NCI-H774 (cell line): ENCODE data around the gene ISM2.

Experiments
- DNase-seq: peaks from one replicate; lab custom pipeline; 2025; lab: John Stamatoyannopoulos, UW

ISM2 gene

DNA sequence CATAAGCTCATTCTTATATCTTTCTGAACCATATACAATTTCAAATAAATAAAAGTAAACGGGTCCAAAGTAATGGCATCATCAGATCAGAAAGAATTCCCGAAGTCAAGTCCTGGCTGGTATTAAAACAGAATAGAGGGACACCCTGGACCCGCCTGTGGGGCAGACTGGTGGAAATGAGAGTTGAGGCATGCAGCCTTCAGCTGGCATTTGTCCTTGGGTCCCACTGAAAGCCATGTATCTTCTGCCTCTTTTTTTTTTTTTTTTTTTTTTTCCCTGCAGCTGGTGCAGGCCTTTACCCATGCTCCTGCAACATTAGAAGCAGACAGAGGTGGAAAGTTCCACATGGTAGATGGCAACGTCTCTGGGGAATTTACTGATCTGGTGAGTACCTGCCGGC lies 30.8 kb downstream of the ISM2 start:
- DNase-seq, result no peak

DNA sequence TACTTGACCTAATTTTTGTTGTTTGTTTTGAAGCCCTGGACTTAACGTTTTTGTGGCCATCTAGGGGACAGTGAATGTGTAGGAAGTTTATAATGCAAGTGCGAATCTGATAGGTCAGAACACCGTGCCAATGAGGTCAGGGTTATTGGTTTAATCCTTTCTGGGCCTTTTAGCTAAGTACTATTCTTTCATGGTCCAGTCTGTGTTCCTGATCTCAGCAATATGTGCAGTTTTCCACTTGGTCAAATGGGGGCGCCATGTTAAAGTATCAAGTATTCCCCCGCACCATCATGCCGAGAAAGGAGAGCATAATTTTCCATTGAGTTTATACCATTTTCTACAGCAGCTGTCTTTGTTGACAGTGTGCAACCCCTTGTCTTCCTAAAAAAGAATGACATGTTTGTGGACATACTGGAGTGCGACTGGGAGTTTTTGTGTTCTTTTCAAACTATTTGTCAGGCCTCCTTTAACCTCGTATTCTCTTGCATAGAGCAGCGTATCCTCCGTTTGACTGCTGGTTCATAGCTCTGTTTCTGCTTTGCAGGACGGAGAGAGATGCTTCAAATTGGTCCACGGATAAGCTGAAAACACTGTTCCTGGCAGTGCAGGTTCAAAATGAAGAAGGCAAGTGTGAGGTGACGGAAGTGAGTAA lies 39.4 kb downstream of the ISM2 start:
- peak; percentile 14 for DNase-seq

DNA sequence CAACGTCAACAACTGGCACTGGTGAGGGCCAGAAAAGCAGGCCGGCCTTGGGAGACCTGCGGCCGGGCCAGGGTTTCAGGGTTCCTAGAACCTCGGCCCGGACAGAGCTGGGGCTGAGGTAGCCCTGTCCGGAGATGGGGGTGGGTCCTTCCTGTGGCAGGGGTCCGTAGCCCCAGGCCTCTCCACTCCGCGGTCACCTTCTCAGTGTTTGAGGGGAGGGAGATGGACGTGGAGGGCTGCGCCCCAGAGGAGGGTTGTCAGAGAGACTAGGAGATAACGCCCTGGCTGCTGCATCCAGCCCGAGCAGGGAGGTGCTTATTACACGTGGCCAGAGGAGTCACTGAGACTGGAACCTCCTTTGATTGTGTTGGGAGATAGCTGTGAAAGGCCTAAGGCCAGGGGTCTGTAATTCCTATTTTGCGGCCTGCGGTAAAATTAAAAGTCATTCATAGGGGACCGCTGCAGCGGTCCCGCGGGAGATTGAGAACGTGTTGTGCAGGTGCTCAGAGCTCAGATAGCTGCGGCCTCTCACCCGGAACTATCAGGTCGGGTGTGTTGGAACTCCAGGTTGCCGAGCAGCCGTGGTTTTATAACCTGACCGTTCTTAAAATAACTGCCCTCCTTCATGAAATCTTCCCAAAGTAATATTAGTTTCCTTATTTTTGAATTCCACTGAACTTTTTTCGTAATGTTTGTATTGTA lies 40.2 kb downstream of the ISM2 start:
- DNase-seq, result no peak

DNA sequence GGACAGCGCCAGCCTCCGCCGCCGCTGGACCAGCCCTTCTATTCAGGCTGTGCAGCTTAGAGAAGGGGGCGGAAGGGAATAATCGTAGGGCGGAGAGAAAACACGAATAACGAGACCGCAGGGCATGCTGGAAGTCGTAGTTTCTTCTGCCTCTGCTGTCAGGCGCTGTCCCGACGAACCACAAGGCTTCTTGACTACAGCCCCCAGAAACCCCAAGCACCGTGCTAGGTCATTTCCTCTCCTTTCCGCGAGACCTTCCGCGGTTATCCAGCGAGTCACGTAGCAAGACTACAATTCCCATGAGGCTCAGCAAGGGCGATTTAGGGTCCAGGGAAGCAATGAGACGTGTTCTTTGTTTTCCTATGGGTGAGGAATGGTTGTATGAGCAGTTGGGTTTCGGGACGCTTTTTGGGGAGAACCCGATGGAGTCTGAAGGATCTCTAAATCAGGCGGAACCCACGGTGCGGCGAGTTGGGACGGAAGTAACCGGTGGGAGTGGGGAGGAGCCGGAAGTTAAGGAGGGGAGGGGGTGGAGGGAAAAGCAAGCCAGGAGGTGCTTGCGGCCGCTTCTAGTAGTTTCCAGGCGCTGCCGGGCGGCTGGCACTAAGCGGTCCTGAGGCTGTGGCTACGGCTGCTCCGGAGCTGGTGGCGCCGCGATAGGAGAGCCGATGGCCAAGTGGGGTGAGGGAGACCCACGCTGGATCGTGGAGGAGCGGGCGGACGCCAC lies 40.9 kb downstream of the ISM2 start, which contains the start of the genes AHSA1 and VIPAS39:
Gene AHSA1, plus strand, starts transcription at position 572 of the 727 bp plus-strand sequence. Its CDS starts 97 bp downstream, at position 669.
Gene VIPAS39, minus strand, starts transcription at position 80 of the 727 bp plus-strand sequence. CDS start 3,499 bp downstream, outside the sequence.
- DNase-seq, result peak; percentile 90

DNA sequence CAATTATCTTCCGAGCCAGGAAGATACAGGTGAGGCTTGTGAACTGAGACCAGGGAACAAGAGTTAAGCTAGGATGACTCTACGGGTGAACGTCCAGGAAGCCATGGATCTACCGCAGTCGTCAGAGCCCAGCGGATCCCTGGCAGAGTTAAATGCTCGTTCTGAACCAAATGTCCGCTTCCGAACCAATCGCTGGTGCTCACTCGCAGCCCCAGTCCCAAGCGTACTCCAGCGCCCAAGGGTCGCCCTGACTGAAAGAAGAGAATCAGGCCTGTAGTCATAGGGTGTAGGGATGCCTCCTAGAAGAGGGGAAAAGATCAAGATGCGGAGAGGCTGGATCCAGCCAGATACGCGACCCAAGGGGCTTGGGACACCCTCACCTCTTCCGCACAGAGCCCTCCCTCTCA lies 41.5 kb downstream of the ISM2 start:
- DNase-seq, result no peak

DNA sequence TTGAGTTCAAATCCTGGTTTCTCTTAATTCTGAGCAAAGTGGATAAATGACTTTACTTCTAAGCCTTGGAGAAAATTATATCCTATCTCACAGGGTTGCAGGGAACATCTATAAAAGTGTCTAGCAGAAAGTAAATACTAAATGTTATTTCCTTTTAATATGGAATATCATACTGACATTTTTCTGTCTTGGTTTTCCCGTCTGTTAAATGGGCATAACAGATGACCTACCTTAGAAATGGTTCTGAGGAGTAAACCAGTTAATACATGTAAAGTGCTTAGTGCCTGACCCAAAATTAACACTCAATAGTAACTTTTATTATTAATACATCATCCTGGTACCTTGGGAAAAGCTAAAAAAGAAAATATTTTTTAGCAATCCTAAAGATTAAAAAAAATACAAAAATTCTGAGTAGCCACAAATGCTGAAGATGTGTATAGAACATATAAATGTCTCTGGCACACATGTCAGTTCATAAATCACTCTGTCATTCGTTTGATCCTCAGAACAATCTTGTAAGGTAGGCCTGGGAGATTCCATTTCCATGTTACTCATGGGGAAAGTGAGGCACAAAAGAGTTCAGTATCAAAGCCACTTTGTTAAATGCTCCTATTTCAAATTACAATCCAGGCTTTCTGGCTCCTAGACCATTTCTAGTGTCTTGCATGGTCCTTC lies 42.5 kb downstream of the ISM2 start:
- DNase-seq, result no peak

DNA sequence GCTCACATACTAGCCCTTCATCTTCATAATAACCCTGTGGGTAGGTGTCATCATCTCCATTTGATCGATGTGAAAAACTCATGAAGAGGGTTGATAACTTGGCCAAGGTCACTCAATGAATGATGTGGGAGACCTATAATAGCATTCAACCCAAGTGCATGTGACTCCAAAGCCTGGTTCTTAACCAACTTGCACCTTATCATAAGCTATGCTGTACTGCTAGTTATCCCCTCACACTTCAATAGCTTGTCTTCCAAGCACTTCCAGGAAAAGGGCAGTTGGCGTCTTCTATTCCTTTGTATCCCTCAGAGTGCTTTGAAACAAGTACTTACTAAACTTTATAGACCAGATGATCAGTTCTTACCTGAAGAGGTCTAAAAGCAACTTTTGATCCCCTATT lies 56.4 kb downstream of the ISM2 start:
- no peak for DNase-seq

DNA sequence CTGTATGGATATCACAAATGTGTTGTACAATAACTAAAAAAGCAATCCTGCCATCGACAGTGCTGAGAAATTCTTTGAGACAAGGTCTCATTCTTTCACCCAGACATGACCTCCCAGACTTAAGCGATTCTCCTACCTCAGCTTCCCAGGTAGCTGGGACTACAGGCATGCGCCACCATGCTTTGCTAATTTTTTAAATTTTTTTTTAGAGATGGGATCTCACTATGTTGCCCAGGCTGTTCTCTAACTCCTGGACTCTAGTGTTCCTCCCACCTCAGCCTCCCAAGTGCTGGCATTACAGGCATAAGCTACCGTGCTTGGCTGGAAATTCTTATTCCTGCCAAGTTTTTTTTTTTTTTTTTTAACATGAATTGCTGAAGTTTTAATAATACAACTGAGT lies 58.8 kb downstream of the ISM2 start:
- no peak for DNase-seq

DNA sequence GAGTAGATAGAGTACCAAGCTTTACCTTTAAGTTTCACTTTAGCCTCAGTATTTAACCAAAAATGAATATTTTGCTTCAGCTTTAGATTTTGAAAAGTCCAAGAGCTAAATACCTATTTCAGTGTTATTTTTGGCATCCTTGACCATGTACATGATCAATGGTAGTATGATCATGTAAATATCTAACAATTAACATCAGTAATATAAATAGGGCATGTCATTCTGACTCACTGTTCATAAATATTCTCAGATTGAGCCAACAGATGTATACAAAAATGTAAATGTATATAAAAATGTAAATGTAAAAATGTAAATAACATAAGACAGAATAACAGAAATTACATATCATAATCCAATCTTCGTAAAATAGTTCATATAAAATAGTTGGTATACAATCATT lies 60.0 kb downstream of the ISM2 start:
- no peak for DNase-seq

DNA sequence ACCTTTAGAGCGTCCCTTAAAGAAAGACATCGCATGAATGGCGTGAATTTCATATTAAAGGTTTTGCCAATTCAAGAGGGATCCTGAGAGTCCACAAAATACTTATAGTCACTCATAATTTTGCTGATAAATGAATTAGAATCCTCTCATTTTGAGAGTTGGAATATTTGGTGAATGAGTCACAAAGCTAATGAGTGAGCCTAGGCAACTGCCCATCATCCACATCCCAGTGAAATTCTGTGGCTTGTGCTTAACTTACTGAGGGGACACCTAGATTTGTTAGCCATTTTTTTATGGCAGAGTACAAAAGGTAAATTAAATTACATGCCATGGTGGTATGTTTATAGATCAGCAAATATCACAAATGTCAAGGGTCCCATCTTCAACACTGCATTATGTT lies 62.6 kb downstream of the ISM2 start:
- DNase-seq, result no peak

DNA sequence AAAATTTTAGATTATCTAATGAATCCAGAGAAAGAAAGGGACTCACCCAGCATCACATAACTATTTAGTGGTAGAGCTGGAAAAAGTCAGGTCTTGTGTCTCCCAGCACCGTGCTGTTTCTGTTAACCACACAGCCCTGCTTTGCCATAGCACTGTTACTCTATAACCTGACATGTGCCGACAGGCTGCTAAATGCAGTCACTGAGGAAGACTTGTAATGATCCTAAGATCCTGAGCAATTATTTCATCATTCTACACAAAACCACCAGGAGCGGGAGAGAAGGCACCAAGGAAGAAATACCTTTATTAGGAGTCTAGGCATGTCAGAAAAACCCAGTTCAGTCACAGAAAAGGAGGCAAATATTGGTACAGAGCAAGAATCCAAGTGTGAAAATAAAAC lies 72.2 kb downstream of the ISM2 start:
- no peak for DNase-seq

DNA sequence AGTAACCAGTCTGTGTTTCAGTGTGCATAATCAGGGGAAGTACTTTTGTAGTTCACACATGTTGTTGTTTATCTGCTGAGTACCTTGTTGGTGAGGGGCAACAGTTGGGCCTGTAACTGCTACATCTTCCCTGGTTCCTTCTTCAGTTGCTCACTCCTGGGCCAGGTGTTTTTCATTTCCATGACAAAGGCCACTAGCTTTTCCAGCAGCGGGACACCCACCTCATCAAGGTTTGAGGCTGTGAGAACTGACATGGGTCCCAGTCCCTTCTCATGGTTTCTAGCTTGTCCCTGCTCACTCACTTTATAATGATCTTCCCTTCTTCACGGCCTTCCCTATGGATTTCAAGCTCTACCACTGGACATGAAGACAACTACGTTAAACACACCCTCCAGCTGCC lies 73.8 kb downstream of the ISM2 start:
- no peak for DNase-seq
